HG03159 (cell line): ENCODE data around the gene TENM4.

Experiments
- ATAC-seq: cut with Tn5 transposase; IDR thresholded peaks from one replicate; pipeline ENCODE4 v1.9.1; 2021; ENCODE audit warnings: mild to moderate bottlenecking, moderate library complexity; ENCODE audit not compliant: unreplicated experiment

The TENM4 gene

DNA sequence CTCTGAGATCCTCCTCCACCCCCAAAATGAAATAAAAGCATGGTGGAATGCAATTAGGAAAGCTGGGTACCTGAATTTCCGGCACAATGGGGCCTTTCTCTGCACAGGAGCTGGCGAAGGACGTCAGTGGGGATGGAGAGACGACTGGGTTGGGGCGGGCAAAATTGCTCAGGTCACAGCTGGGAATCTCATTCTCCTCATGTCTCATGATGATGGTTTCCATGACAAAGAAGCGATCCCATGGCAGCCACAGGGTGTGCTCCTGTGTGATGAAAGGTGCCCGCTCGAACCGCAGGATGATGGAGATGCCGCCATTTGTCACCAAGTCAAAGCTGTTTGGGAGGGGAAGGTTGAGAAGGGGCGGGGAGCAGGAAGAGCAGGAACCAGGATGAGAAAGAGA lies 708.6 kb downstream of the TENM4 start:
- ATAC-seq: no peak

GRCh38 chr11:78731027-78731426 lies 709.8 kb downstream of the TENM4 start:
- ATAC-seq: no peak

- no peak for ATAC-seq
These were observed 710.5 kb downstream of the TENM4 start for GRCh38 chr11:78730267-78730824.

- no peak for ATAC-seq
These were observed 713.0 kb downstream of the TENM4 start for GRCh38 chr11:78727816-78728215.

- no peak for ATAC-seq
These were observed 715.6 kb downstream of the TENM4 start for GRCh38 chr11:78725200-78725599.

DNA sequence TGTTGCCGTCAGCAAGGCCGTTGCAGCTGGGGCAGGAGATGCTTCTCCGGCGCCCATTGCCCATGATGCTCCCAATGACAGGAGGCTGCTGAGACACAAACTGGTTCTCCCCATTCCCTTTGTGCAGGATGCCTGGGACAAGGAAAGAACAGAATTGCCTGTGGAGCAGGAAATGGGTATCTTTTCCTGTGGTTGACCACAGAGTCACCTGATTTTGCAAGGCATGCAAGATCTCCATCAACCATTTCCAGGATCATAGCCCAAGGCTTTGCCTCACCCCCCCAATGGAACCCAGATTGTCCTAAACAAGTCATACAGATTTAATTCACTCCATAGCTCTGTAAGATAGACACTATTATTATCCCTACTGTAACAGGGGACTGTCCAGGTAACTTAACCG lies 718.0 kb downstream of the TENM4 start:
- no peak for ATAC-seq

DNA sequence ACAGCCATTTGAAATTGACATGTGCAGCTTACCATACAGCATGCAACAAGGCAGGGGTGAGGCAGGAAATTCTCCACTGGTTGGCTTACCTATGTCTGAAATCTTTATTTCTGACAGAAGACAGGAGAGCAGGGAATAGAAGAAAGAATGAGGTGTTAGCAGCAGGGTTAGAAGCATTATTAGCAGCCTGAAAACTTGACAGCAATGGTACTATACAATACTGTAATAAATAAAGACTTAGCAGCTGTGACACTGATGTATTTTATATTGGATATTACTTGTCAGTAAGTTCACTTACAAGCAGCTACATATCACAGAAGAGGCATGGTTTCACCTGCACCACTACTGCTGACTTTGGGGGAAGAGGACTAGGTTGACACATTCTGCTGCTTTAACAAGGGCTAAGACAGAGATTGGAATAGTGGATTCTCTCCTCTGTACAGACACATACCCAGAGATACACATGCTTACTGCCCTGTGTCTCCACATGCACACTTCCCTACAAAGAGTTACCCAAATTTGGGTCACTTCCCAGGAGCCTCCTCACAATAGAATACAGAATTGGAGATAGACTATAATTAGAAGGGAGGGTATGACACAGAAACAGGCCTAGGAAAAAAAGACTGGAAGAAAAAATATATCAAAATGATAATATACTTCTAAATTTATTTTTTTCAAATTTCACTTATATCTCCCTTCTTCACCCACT lies 720.4 kb downstream of the TENM4 start:
- ATAC-seq: no peak

GRCh38 chr11:78717041-78717440 lies 723.8 kb downstream of the TENM4 start:
- no peak for ATAC-seq

DNA sequence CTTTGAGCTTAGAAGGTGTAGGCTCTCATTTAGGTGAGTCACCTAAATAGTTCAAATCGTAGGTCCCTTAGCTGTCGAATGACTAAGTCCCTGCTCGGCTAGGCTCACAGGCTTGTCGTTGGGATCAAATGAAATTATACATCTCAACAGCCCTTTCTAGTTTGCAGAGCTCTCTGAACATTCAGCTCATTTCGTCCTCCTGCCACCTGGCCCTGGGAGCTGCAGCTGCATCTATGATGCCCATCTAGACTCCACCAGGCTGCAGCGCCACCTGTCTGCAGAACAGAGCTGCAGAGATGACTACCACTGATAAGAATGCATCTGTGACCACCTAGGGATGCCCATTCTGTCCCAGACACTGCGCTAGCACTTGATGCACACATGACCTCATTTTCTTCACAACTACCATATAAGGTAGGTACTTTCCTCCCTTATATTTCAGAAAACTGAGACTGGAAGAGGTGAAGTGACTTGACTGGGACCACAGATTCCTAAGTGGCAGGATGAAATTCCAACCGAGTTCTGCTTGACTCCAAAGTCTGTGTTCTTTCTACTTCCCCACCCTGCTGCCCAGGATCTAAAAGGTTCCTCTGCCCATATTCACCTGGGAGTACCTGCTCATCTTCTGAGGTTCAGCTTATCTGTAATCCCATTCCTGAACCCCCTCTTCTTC lies 725.1 kb downstream of the TENM4 start:
- peak; percentile 78 for ATAC-seq

- ATAC-seq: no peak
These were observed 726.3 kb downstream of the TENM4 start for GRCh38 chr11:78714539-78714938.

DNA sequence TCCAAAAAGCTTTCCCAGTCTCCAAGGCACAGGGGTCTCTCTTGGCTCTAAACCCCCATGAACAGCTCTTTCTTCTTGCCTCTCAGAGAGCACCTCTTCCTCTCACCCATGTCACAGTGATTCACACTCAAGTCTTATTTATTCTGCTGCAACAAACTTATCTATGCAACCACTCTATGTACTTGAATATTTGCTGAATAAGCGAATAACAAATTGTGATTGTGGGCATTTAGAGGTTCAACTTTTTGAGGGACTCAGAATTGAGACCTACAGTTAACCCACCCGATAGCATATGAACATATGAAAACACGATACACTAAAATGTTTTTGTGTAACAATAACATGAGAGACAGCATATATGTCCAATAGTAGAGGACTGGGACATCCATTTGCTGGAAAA lies 729.1 kb downstream of the TENM4 start:
- ATAC-seq: no peak

- ATAC-seq: no peak
These were observed 730.4 kb downstream of the TENM4 start for GRCh38 chr11:78710417-78710816.

DNA sequence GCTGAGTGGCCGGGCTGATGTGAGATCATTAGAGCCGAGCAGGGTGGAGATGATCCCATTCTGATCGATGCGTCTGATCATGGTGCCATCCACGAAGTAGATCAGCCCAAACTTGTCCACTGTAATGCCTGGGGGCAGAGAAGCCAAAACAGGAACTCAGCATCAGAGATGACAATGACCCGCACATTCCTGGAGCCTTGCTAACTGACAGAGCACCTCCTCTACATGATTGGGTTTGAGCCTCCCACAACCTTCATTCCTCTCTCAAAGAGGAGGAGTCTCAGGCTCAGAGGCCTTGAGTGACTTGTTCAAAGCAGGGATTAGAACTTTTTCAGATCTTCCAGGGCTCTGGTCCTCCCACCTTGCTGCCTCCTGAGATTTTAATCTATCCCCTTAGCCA lies 732.4 kb downstream of the TENM4 start:
- ATAC-seq: no peak

- no peak for ATAC-seq
These were observed 734.3 kb downstream of the TENM4 start for GRCh38 chr11:78706551-78706950.

DNA sequence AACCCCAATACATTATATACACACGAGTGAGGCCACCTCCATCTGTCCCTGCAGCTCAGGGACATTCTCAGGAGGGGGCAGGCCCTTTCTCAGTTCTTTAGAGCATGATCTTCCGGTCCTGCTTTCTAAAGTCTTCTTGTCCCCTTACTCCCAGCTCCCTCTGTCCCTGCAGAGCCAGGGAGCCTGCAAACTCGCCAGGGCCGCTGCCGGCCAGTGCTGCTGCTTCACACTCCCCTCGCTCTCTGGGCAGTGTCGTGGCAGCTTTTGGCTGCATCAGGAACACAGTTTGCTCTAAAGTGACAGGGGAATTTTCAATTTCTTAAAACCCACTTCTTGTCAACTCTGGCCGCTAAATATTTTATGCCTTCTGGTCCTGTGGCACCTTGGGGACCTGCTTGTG lies 736.0 kb downstream of the TENM4 start:
- ATAC-seq: no peak

- ATAC-seq: no peak
These were observed 741.2 kb downstream of the TENM4 start for GRCh38 chr11:78699609-78700135.

DNA sequence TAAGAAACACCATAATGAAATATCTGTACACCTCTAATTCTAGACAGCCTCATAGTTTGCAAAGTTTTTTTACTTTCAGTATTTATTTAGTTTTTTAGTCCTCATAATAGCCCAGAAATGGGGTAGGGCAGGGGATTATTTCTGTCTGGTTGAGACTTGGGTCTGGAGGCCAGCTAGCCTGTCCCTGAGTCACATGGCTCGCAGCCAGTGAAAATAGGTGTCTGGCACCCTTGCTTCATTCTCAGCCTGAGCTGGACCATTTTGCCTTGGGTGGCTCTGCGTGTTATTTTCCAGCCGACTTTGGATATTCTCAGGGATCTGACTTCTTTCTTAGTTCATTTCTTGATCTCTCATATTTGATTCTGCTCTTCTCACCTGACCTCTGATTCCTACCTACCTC lies 742.2 kb downstream of the TENM4 start:
- no peak for ATAC-seq

GRCh38 chr11:78696177-78696576 lies 744.7 kb downstream of the TENM4 start:
- ATAC-seq: no peak

DNA sequence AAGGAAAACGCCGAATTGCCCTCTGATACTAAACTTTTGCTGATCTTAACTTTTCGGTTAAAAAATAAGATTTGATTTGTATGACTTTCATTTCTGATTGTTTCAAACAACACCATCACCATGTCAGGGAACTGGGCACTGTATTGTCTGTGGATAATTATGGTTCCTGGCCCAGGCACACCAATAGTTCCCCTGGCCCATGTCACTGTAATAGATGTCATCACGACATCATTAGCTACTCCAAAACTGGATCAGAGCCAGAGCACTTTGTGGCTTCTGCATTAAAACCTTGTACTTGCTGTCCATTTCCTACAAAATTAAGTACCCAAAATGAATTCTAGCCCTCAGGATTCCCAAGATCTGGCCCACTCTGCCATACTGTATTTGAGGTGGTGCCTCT lies 746.7 kb downstream of the TENM4 start:
- ATAC-seq: no peak

GRCh38 chr11:78691215-78691614 lies 749.6 kb downstream of the TENM4 start:
- no peak for ATAC-seq

DNA sequence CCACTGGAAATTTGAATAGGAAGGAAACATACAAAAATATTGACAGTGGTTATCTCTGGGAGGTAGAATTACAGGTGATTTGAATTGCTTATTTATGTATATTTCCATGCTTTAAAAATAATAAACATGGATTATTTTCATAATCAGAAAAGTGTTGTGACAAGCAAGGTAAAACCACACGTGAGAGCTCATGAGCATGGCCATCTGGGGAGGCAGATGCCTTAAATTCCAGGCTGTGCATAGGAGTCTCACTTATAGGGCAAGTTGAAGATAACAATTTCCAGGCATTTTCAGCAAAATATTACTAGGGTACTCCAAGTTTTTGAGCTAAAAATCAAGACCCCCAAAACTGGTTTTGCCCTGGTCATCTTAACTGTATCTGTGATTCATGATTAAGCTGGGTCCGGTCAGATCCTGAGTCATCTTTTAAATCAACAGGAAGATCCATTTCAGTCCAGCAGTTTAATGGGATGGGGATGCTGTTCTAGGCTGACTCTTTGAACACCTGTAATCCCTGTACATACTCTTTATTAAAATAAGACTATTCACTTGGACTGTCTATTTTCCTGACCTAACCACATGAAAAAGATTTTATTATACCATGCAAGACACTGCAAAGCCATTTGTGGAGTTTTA lies 750.4 kb downstream of the TENM4 start:
- no peak for ATAC-seq
